Measurements from ENCODE around the gene SYP. TPM values are rescaled to one million over a fixed set of nuclear protein-coding genes. Genes with fewer than 3 reads are reported as not detected.
A peak's percentile ranks its signal among the peaks of the same experiment; 100 is the strongest.

Gene SYP
- total RNA-seq, 2 donors from 2014 or later, result 0.55 to 5.2 TPM

DNA sequence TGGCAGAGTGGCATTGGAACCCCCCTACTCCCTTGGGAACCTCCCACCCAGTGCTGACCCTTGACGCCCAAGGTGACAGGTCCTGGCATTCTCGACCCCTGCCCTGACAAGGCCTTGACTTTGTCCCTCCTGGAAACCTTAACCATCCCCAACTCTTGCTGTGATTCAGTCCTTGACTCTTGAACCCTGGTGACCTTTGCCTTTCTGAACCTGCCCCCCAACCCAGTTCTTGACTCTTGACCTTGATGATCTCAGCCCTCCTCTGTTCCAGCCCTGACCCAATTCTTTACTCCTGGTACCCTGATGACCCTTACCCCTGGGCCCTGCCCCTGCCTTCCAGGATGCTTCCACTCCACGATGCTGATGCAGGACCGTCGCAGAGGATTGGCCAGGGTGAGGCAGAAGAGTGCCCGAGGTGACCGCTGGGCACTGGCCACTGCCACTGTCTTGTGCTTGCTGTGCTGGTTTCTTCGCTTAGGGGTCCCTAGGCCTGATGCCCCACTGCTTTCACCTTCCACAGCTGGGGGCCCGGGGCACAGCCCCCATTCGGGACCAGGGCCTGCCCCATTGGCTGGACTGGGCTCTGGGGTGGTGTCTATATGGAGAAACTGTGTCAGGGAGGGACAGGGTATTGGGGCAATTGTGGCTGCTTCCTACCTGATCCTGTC lies 31.5 kb upstream of the SYP start:
- Histone ChIP-seq H3K36me3 (no peaks in the 10 kb centered on the region), H3K27me3 (replicated peaks; ENCODE audit: insufficient read depth) (no peaks in the 10 kb centered on the region), H3K27ac (no peak overlapping the region), H3K9me3 (no peaks in the 10 kb centered on the region), H3K4me3 (no peak overlapping the region), H3K4me1 (replicated peaks) (no peaks in the 10 kb centered on the region)
- DNase-seq (ENCODE audit: low spot score), result no peak
- intact Hi-C loops (cut with DNase I), result no loop called here
- TF ChIP-seq POLR2AphosphoS5 (IDR thresholded peaks at IDR 0.05) (no peak), POLR2A (IDR thresholded peaks at IDR 0.05) (no peak)
- TF ChIP-seq, protein P1, sequence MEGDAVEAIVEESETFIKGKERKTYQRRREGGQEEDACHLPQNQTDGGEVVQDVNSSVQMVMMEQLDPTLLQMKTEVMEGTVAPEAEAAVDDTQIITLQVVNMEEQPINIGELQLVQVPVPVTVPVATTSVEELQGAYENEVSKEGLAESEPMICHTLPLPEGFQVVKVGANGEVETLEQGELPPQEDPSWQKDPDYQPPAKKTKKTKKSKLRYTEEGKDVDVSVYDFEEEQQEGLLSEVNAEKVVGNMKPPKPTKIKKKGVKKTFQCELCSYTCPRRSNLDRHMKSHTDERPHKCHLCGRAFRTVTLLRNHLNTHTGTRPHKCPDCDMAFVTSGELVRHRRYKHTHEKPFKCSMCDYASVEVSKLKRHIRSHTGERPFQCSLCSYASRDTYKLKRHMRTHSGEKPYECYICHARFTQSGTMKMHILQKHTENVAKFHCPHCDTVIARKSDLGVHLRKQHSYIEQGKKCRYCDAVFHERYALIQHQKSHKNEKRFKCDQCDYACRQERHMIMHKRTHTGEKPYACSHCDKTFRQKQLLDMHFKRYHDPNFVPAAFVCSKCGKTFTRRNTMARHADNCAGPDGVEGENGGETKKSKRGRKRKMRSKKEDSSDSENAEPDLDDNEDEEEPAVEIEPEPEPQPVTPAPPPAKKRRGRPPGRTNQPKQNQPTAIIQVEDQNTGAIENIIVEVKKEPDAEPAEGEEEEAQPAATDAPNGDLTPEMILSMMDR (IDR thresholded peaks at IDR 0.05), result no peak
- WGBS, result 95% methylated on average over 8 of the region's 10 CpGs

DNA sequence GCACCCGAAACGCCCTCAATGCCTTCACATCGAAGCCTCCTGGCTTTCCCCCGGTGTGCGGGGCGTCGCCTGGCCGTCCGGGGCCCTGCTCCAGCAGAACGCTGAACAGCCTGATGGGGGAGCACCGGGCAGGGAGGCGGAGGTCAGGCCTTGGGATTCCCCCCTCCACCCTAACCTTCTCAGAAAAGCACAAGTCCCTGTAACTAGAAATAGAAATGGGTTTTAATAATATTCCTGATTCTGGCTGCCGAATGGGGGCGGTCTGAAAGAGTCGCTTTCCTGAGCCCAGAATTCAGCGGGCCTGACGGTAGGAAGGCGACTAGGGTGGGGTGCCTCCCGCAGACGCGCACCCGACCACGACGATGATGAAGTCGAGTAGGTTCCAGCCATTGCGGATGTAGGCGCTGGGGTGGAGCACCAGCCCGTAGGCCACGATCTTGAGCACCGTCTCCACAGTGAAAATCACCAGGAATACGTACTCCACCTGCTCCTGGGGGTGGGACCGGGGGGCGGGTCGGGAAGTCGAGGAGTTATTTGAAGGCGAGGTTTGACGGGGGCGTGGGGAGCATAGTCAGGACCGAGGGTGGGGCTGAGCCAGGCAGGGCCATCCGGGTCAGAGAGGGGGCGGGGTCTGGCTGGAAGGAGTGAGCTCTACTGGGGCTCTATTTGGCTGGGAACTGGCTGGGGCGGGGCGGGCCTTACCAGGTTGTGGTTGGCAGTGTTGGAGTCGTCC lies 30.7 kb upstream of the SYP start:
- intact Hi-C loops (cut with DNase I), result no loop called here
- no peaks in the 10 kb centered on the region for H3K4me1 ChIP-seq (replicated peaks)
- no peak for TF ChIP-seq POLR2A (IDR thresholded peaks at IDR 0.05)
- TF ChIP-seq, protein P1 (IDR thresholded peaks at IDR 0.05), result no peak
- no peak for TF ChIP-seq POLR2AphosphoS5 (IDR thresholded peaks at IDR 0.05)
- no peaks in the 10 kb centered on the region for H3K36me3 ChIP-seq
- no peak overlapping the region for H3K4me3 ChIP-seq
- peak; percentile 4 for DNase-seq (ENCODE audit: low spot score)
- H3K9me3 ChIP-seq, result no peaks in the 10 kb centered on the region
- H3K27ac ChIP-seq, result no peak overlapping the region
- H3K27me3 ChIP-seq (replicated peaks; ENCODE audit: insufficient read depth), result no peaks in the 10 kb centered on the region
- WGBS, result 14% methylated on average over 38 of the region's 44 CpGs

DNA sequence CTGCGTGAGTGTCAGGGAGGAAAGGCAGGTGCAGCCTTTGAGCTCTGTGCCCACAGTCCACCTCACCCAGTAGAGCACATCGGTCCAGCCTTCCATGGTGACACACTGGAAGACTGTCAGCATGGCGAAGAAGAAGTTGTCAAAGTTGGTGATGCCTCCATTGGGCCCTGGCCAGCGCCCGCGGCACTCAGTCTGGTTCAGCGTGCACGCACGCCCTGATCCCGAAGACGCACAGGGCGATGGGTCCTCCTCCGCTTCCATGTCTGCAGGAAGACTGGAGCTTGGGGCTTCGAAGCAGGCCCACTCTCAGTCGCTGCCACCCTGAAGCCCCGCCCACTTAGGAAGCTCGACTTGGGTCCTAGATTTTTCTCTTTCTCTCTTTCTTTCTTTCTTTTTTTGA lies 28.2 kb upstream of the SYP start:
- no peaks in the 10 kb centered on the region for H3K9me3 ChIP-seq
- TF ChIP-seq, protein P1 (IDR thresholded peaks at IDR 0.05), result no peak
- TF ChIP-seq POLR2AphosphoS5 (IDR thresholded peaks at IDR 0.05) (no peak), POLR2A (IDR thresholded peaks at IDR 0.05) (no peak)
- H3K36me3 ChIP-seq, result no peaks in the 10 kb centered on the region
- intact Hi-C loops (cut with DNase I), result no loop called here
- no peaks in the 10 kb centered on the region for H3K4me1 ChIP-seq (replicated peaks)
- WGBS, result 86% methylated on average over 11 of the region's 17 CpGs
- no peak overlapping the region for H3K27ac ChIP-seq
- H3K4me3 ChIP-seq, result no peak overlapping the region
- no peaks in the 10 kb centered on the region for H3K27me3 ChIP-seq (replicated peaks; ENCODE audit: insufficient read depth)
- no peak for DNase-seq (ENCODE audit: low spot score)

DNA sequence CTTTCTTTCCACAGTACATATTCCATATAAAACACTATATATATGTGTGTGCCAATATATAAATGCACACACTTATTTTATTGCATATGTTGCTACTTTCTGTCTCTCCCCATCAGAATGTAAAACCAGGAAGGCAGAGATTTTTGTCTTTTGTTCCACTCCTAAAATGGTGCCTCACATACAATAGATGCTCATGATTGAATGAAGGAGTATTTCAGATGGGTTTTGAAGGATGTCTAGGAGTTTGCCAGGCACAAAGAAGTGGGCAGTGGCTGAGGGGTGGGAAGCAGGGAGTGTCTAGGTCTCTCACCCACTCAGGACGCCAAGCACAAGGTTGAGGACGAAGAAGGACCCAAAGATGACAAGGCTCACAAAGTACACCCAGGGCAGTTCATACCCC lies 27.7 kb upstream of the SYP start:
- DNase-seq (ENCODE audit: low spot score), result no peak
- Histone ChIP-seq H3K27ac (no peak overlapping the region), H3K9me3 (no peaks in the 10 kb centered on the region), H3K36me3 (no peaks in the 10 kb centered on the region), H3K4me3 (no peak overlapping the region), H3K27me3 (replicated peaks; ENCODE audit: insufficient read depth) (no peaks in the 10 kb centered on the region), H3K4me1 (replicated peaks) (no peaks in the 10 kb centered on the region)
- TF ChIP-seq POLR2AphosphoS5 (IDR thresholded peaks at IDR 0.05), result no peak
- TF ChIP-seq, protein P1 (IDR thresholded peaks at IDR 0.05), result no peak
- TF ChIP-seq POLR2A (IDR thresholded peaks at IDR 0.05), result no peak
- WGBS, result 100% methylated on average over 1 of the region's 2 CpGs
- intact Hi-C loops (cut with DNase I), result no loop called here

DNA sequence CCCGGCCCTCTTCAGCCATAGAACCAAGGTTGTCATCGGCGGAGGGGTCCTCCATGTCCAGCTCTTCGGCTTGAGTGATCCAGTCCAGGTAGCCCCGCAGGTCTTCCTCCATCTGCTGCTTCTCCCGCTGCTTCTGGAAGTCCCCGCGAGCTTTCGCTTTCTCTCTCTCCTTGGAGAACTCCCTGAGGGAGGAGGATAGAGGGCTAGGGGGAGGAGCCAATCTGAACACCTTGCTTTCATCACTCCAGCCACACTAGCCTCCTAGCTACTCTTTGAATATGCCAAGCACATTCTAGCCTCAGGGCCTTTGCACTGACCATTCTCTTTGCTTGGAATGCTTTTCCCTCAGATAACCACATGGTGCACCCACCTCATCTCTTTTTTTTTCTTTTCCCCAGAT lies 27.0 kb upstream of the SYP start:
- Histone ChIP-seq H3K9me3 (no peaks in the 10 kb centered on the region), H3K4me3 (no peak overlapping the region), H3K4me1 (replicated peaks) (no peaks in the 10 kb centered on the region), H3K27me3 (replicated peaks; ENCODE audit: insufficient read depth) (no peaks in the 10 kb centered on the region), H3K36me3 (no peaks in the 10 kb centered on the region), H3K27ac (no peak overlapping the region)
- intact Hi-C loops (cut with DNase I), result no loop called here
- TF ChIP-seq POLR2A (IDR thresholded peaks at IDR 0.05) (no peak), POLR2AphosphoS5 (IDR thresholded peaks at IDR 0.05) (no peak)
- TF ChIP-seq, protein P1 (IDR thresholded peaks at IDR 0.05), result no peak
- DNase-seq (ENCODE audit: low spot score), result no peak
- WGBS, result 92% methylated on average over 9 of the region's 9 CpGs

Measured in prostate gland (tissue), 2 donors.